WTC11 (cell line): Measurements from ENCODE around the gene SF3B5.

Experiments used
- NFE2L1 ChIP-seq: sonication (generic); formaldehyde crosslinking; IDR thresholded peaks from 2 replicates; pipeline ENCODE4 v1.8.1; 2023; ENCODE audit warnings: missing genetic modification reagents
- NR2C2 ChIP-seq: sonication (generic); formaldehyde crosslinking; IDR thresholded peaks from 2 replicates; pipeline ENCODE4 v1.8.0; 2022; ENCODE audit warnings: mild to moderate bottlenecking, missing genetic modification reagents
- ZNF232 ChIP-seq: sonication (generic); formaldehyde crosslinking; IDR thresholded peaks from 2 replicates; pipeline ENCODE4 v1.8.0; 2022; ENCODE audit warnings: mild to moderate bottlenecking, missing genetic modification reagents
- TF ChIP-seq, protein P1 (sequence below): fragments of 250-450 bp; sonication (Bioruptor Pico); IDR thresholded peaks from 2 replicates; pipeline ENCODE4 v2.1.2; 2022; ENCODE audit warnings: mild to moderate bottlenecking, moderate library complexity
- TF ChIP-seq, protein P2 (sequence below): fragments of 200-600 bp; IDR thresholded peaks from 2 replicates; pipeline ENCODE4 v1.8.0; 2022; ENCODE audit warnings: antibody characterized with exemption
- TF ChIP-seq, protein P3 (sequence below): sonication (generic); formaldehyde crosslinking; IDR thresholded peaks from 2 replicates; pipeline ENCODE4 v1.8.1; 2023; ENCODE audit warnings: mild to moderate bottlenecking, missing genetic modification reagents, moderate library complexity

DNA sequence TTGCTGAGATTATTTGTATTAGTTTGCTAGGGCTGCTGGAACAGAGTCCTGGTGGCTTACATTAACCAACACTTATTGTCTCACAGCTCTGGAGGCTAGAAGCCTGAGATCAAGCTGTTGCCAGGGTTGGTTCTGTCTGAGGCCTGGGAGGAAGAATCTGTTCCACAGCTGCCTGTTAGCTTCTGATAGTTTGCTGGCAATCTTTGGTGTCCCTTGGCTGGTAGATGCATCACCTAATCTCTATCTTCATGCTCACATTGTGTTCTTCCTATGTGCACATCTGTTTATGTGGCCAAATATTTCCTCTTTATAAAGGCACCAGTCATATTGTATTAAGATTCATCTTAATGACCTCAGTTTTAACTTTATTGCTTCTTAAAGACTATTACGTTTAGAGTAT is 19.5 kb downstream of the SF3B5 start:
- TF ChIP-seq ZNF232 (CRISPR knock-in tag) (no peak), NR2C2 (CRISPR knock-in tag) (no peak), NFE2L1 (CRISPR knock-in tag) (no peak)
- TF ChIP-seq, protein P1, sequence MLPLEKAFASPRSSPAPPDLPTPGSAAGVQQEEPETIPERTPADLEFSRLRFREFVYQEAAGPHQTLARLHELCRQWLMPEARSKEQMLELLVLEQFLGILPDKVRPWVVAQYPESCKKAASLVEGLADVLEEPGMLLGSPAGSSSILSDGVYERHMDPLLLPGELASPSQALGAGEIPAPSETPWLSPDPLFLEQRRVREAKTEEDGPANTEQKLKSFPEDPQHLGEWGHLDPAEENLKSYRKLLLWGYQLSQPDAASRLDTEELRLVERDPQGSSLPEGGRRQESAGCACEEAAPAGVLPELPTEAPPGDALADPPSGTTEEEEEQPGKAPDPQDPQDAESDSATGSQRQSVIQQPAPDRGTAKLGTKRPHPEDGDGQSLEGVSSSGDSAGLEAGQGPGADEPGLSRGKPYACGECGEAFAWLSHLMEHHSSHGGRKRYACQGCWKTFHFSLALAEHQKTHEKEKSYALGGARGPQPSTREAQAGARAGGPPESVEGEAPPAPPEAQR: no peak
- TF ChIP-seq, protein P2, sequence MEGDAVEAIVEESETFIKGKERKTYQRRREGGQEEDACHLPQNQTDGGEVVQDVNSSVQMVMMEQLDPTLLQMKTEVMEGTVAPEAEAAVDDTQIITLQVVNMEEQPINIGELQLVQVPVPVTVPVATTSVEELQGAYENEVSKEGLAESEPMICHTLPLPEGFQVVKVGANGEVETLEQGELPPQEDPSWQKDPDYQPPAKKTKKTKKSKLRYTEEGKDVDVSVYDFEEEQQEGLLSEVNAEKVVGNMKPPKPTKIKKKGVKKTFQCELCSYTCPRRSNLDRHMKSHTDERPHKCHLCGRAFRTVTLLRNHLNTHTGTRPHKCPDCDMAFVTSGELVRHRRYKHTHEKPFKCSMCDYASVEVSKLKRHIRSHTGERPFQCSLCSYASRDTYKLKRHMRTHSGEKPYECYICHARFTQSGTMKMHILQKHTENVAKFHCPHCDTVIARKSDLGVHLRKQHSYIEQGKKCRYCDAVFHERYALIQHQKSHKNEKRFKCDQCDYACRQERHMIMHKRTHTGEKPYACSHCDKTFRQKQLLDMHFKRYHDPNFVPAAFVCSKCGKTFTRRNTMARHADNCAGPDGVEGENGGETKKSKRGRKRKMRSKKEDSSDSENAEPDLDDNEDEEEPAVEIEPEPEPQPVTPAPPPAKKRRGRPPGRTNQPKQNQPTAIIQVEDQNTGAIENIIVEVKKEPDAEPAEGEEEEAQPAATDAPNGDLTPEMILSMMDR: no peak
- TF ChIP-seq, protein P3, sequence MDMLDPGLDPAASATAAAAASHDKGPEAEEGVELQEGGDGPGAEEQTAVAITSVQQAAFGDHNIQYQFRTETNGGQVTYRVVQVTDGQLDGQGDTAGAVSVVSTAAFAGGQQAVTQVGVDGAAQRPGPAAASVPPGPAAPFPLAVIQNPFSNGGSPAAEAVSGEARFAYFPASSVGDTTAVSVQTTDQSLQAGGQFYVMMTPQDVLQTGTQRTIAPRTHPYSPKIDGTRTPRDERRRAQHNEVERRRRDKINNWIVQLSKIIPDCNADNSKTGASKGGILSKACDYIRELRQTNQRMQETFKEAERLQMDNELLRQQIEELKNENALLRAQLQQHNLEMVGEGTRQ (CRISPR knock-in tag): no peak
